ENCODE results near the gene ATP11B. TPM values are rescaled to one million over a fixed set of nuclear protein-coding genes. Genes with fewer than 3 reads are reported as not detected.

Gene ATP11B
- total and polyA plus RNA-seq, 9 of the 15 experiments (the other 6 are each of a cell fraction or from before 2014, with no cell fraction given): 11.9 to 68.7 (median 41.8) TPM

- intact Hi-C loops (cut with micrococcal nuclease) (no loop called here), in situ Hi-C loops (cut with MboI) (no loop called here)
- POLR2A ChIA-PET: interaction anchor here (0.7 kb wide), 1 partner anchor 478 kb away, joined by 3 read pairs; no protein-coding TSS in a partner anchor
- H3K4me3 ChIP-seq: no peak overlapping the region
- H2AFZ ChIP-seq (ENCODE audit: low read depth, low read length): no peak overlapping the region
- no peak overlapping the region for H3K27ac ChIP-seq (ENCODE audit: extremely low read depth, low read depth, low read length)
- no peaks in the 10 kb centered on the region for H3K27me3 ChIP-seq (ENCODE audit: control insufficient read depth in 2 of 2, insufficient read depth in 2 of 2, low read length in 2 of 2)
- TF ChIP-seq TAF15 (IDR thresholded peaks at IDR 0.05; ENCODE audit: low read depth, low read length) (no peak), PPARD (CRISPR knock-in tag; IDR thresholded peaks at IDR 0.05) (no peak), THAP12 (CRISPR knock-in tag; IDR thresholded peaks at IDR 0.05) (no peak), CBFB (CRISPR knock-in tag; IDR thresholded peaks at IDR 0.05) (no peak), ZNF174 (CRISPR knock-in tag; IDR thresholded peaks at IDR 0.05) (no peak), MTF1 (CRISPR knock-in tag; IDR thresholded peaks at IDR 0.05; ENCODE audit: borderline replicate concordance) (no peak), FOXA3 (CRISPR knock-in tag; conservative IDR thresholded peaks at IDR 0.05 in 1 of 2, IDR thresholded peaks at IDR 0.05 in 1 of 2) (no peak), ZNF408 (CRISPR knock-in tag; IDR thresholded peaks at IDR 0.05; ENCODE audit: low read depth) (no peak), OTX1 (CRISPR knock-in tag; IDR thresholded peaks at IDR 0.05) (no peak), ZBED1 (IDR thresholded peaks at IDR 0.05) (no peak), ATF1 (CRISPR knock-in tag; IDR thresholded peaks at IDR 0.05) (no peak), ATF1 (tag; IDR thresholded peaks at IDR 0.05) (no peak), TAL1 (IDR thresholded peaks at IDR 0.05) (no peak), RHOXF2B (CRISPR knock-in tag; conservative IDR thresholded peaks at IDR 0.05) (no peak), HNRNPL (IDR thresholded peaks at IDR 0.05; ENCODE audit: low read depth, low read length) (no peak), ZNF830 (CRISPR knock-in tag; IDR thresholded peaks at IDR 0.05) (no peak), FOXM1 (IDR thresholded peaks at IDR 0.05; ENCODE audit: low read depth) (no peak), FOXM1 (CRISPR knock-in tag; IDR thresholded peaks at IDR 0.05; ENCODE audit: low read depth) (no peak)
- TF ChIP-seq, protein P1, sequence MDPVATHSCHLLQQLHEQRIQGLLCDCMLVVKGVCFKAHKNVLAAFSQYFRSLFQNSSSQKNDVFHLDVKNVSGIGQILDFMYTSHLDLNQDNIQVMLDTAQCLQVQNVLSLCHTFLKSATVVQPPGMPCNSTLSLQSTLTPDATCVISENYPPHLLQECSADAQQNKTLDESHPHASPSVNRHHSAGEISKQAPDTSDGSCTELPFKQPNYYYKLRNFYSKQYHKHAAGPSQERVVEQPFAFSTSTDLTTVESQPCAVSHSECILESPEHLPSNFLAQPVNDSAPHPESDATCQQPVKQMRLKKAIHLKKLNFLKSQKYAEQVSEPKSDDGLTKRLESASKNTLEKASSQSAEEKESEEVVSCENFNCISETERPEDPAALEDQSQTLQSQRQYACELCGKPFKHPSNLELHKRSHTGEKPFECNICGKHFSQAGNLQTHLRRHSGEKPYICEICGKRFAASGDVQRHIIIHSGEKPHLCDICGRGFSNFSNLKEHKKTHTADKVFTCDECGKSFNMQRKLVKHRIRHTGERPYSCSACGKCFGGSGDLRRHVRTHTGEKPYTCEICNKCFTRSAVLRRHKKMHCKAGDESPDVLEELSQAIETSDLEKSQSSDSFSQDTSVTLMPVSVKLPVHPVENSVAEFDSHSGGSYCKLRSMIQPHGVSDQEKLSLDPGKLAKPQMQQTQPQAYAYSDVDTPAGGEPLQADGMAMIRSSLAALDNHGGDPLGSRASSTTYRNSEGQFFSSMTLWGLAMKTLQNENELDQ (CRISPR knock-in tag; IDR thresholded peaks at IDR 0.05; ENCODE audit: borderline replicate concordance): no peak
- TF ChIP-seq, protein P2, sequence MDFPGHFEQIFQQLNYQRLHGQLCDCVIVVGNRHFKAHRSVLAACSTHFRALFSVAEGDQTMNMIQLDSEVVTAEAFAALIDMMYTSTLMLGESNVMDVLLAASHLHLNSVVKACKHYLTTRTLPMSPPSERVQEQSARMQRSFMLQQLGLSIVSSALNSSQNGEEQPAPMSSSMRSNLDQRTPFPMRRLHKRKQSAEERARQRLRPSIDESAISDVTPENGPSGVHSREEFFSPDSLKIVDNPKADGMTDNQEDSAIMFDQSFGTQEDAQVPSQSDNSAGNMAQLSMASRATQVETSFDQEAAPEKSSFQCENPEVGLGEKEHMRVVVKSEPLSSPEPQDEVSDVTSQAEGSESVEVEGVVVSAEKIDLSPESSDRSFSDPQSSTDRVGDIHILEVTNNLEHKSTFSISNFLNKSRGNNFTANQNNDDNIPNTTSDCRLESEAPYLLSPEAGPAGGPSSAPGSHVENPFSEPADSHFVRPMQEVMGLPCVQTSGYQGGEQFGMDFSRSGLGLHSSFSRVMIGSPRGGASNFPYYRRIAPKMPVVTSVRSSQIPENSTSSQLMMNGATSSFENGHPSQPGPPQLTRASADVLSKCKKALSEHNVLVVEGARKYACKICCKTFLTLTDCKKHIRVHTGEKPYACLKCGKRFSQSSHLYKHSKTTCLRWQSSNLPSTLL (IDR thresholded peaks at IDR 0.05): no peak
- BruUV-seq (replicated peaks): no TSS peak
- ATAC-seq: no peak
- H3K79me2 ChIP-seq (ENCODE audit: control insufficient read depth, insufficient read depth, low read length): peaks cover 16% of the 10 kb centered on the region
- no peak overlapping the region for H3K4me2 ChIP-seq (ENCODE audit: insufficient read depth, low read length)
- CTCF ChIA-PET (ENCODE audit: low intra/inter-chr PET ratio): no interaction called here
- H4K20me1 ChIP-seq (replicated peaks; ENCODE audit: control insufficient read depth, insufficient read depth, low read length): no peaks in the 10 kb centered on the region
- WGBS (ENCODE audit: insufficient coverage, low coverage, missing lambda C conversion rate): 78% methylated on average over 5 of the region's 5 CpGs
- H3K9ac ChIP-seq (ENCODE audit: insufficient read depth in 1 of 2, low read depth in 2 of 2, low read length in 2 of 2): 0 out of 4 replicates have a peak overlapping the region, but pooled peaks of 1 of the 2 experiments have one; percentile 21
- H3K36me3 ChIP-seq (ENCODE audit: control insufficient read depth, insufficient read depth, low read length): peaks cover 69% of the 10 kb centered on the region
- peaks cover 3 to 7% of the 10 kb centered on the region in 2 experiments; a peak in 3 of 5 replicates for H3K4me1 ChIP-seq (replicated peaks in 1 of 2; ENCODE audit: control insufficient read depth in 2 of 2, insufficient read depth in 2 of 2, low read length in 2 of 2)
- DNase-seq (ENCODE audit: extremely low read depth in 1 of 4, low spot score in 3 of 4): no peak
- H3K9me1 ChIP-seq (ENCODE audit: control insufficient read depth, insufficient read depth, low read length): no peaks in the 10 kb centered on the region
- H3K9me3 ChIP-seq (replicated peaks; ENCODE audit: control insufficient read depth, insufficient read depth, low read depth, low read length): no peaks in the 10 kb centered on the region
- no peak for FAIRE-seq
Measured at GRCh38 chr3:182957226-182957625, 163.9 kb downstream of the ATP11B start.
